Neuronal stem cell (in vitro differentiated cells): ENCODE data around the gene METRNL.
A peak's percentile ranks its signal among the peaks of the same experiment; 100 is the strongest.

Source experiments
- DNase-seq: peaks from one replicate; pipeline ENCODE4 v3.0.0-alpha.2; 2013; ENCODE audit warnings: low spot score
- H2AFZ ChIP-seq: one replicate; pipeline ENCODE4 v1.6.1; 2013; ENCODE audit warnings: mild to moderate bottlenecking, low read length, inconsistent platforms
- H2AK5ac ChIP-seq: 2 replicates; pipeline ENCODE4 v1.6.1; 2013; ENCODE audit warnings: low read depth, mild to moderate bottlenecking, inconsistent platforms, low read length, moderate library complexity, mixed read lengths
- H2BK120ac ChIP-seq: 2 replicates; pipeline ENCODE4 v1.6.1; 2013; ENCODE audit warnings: low read depth, mild to moderate bottlenecking, inconsistent platforms, low read length, moderate library complexity, mixed read lengths
- H2BK12ac ChIP-seq: one replicate; pipeline ENCODE4 v1.6.1; 2013; ENCODE audit warnings: low read length, inconsistent platforms
- H2BK15ac ChIP-seq: 2 replicates; pipeline ENCODE4 v1.6.1; 2013; ENCODE audit warnings: mild to moderate bottlenecking, low read length, inconsistent platforms, mixed read lengths
- H2BK5ac ChIP-seq: one replicate; pipeline ENCODE4 v1.6.1; 2013; ENCODE audit warnings: inconsistent platforms, mild to moderate bottlenecking, low read length, moderate library complexity
- H3K14ac ChIP-seq: one replicate; pipeline ENCODE4 v1.6.1; 2013; ENCODE audit warnings: low read length, inconsistent platforms
- H3K18ac ChIP-seq: 2 replicates; pipeline ENCODE4 v1.6.1; 2013; ENCODE audit warnings: low read length, inconsistent platforms
- H3K23ac ChIP-seq: 2 replicates; pipeline ENCODE4 v1.6.1; 2013; ENCODE audit warnings: low read depth, mild to moderate bottlenecking, mixed read lengths, low read length, inconsistent platforms; ENCODE audit not compliant: poor library complexity
- H3K27ac ChIP-seq: replicated peaks from 3 replicates; pipeline ENCODE4 v1.5.1; 2013; ENCODE audit warnings: low read length, inconsistent platforms
- H3K27me3 ChIP-seq, 3 experiments: 2 replicates each; pipeline ENCODE4 v1.6.1; 2013; ENCODE audit warnings: low read length in 3 of 3, mild to moderate bottlenecking in 2 of 3, inconsistent platforms in 1 of 3, low read depth in 1 of 3, mixed read lengths in 1 of 3, moderate library complexity in 1 of 3; ENCODE audit not compliant: control insufficient read depth in 3 of 3, insufficient read depth in 3 of 3
- H3K36me3 ChIP-seq, 2 donors: replicated peaks in 1 of 2; 2 replicates each; pipeline ENCODE4 v1.6.1; 2013; ENCODE audit warnings: low read length in 2 of 2; ENCODE audit not compliant: control insufficient read depth in 2 of 2, insufficient read depth in 2 of 2
- H3K4ac ChIP-seq: 2 replicates; pipeline ENCODE4 v1.6.1; 2013; ENCODE audit warnings: inconsistent platforms, mild to moderate bottlenecking, low read length, moderate library complexity
- H3K4me1 ChIP-seq, 2 donors: 1 replicate in 1 of 2; 2 replicates in 1 of 2; pipeline ENCODE4 v1.6.1; 2013; ENCODE audit warnings: low read length in 2 of 2, low read depth in 1 of 2; ENCODE audit not compliant: control insufficient read depth in 2 of 2, insufficient read depth in 1 of 2
- H3K4me2 ChIP-seq: one replicate; pipeline ENCODE4 v1.6.1; 2013; ENCODE audit warnings: mild to moderate bottlenecking, low read length, inconsistent platforms; ENCODE audit not compliant: insufficient read depth, poor library complexity, severe bottlenecking
- H3K4me3 ChIP-seq, 2 donors: 2 replicates each; pipeline ENCODE4 v1.5.1; 2013; ENCODE audit warnings: low read length in 2 of 2, mild to moderate bottlenecking in 2 of 2, inconsistent platforms in 1 of 2, moderate library complexity in 1 of 2
- H3K79me1 ChIP-seq: one replicate; pipeline ENCODE4 v1.6.1; 2013; ENCODE audit warnings: low read depth, mild to moderate bottlenecking, inconsistent platforms, low read length, moderate library complexity
- H3K9ac ChIP-seq: one replicate; pipeline ENCODE4 v1.6.1; 2013; ENCODE audit warnings: mild to moderate bottlenecking, low read depth, low read length, inconsistent platforms; ENCODE audit not compliant: poor library complexity
- H3K9me3 ChIP-seq, 2 donors: replicated peaks in 1 of 2; 2 replicates each; pipeline versions ENCODE3 to v1.6.1; 2013; ENCODE audit warnings: low read length in 2 of 2, mild to moderate bottlenecking in 2 of 2, inconsistent platforms in 1 of 2, low read depth in 1 of 2, mixed read lengths in 1 of 2, moderate library complexity in 1 of 2; ENCODE audit not compliant: control insufficient read depth in 2 of 2, insufficient read depth in 1 of 2
- H4K8ac ChIP-seq: one replicate; pipeline ENCODE4 v1.6.1; 2013; ENCODE audit warnings: low read depth, mild to moderate bottlenecking, inconsistent platforms, low read length, moderate library complexity
- H4K91ac ChIP-seq: one replicate; pipeline ENCODE4 v1.6.1; 2013; ENCODE audit warnings: low read length, low read depth, mild to moderate bottlenecking, inconsistent platforms; ENCODE audit not compliant: poor library complexity
- WGBS, 2 donors: extraction: QIAGEN DNeasy Blood & Tissue Kit; methylation state at CpG; one replicate each; pipeline ENCODE4 v1.1.7; 2013; ENCODE audit warnings: missing lambda C conversion rate in 2 of 2, mixed read lengths in 1 of 2; ENCODE audit not compliant: insufficient read length in 2 of 2, insufficient replicate concordance in 1 of 2; ENCODE audit errors: extremely low coverage in 2 of 2; 5-methylcytosine and 5-hydroxymethylcytosine counted together

METRNL gene

GRCh38 chr17:83115832-83116231 lies 36.4 kb downstream of the METRNL start:
- Histone ChIP-seq H3K14ac (peak overlapping the region; percentile 38), H2BK15ac (peak overlapping the region; percentile 64), H3K9ac (peak overlapping the region; percentile 44), H3K27me3 (peaks cover 0 to 27% (median 9%) of the 10 kb centered on the region in 3 experiments), H3K36me3 (no peaks in the 10 kb centered on the region), H3K4me3 (no peak overlapping the region), H2BK120ac (no peak overlapping the region), H3K27ac (no peak overlapping the region), H3K4ac (no peak overlapping the region), H2AK5ac (no peak overlapping the region), H2BK5ac (peak overlapping the region; percentile 87), H2AFZ (no peak overlapping the region), H3K18ac (peak overlapping the region; percentile 2), H3K79me1 (no peaks in the 10 kb centered on the region), H4K91ac (no peak overlapping the region), H3K23ac (no peak overlapping the region), H2BK12ac (no peak overlapping the region), H4K8ac (no peak overlapping the region), H3K4me1 (peaks cover 4 to 10% of the 10 kb centered on the region in 2 donors), H3K4me2 (no peak overlapping the region), H3K9me3 (peaks cover 0 to 7% of the 10 kb centered on the region in 2 donors)
- WGBS, 2 donors: no CpG with 5 or more reads among the region's 18 CpGs
- no peak for DNase-seq

- Histone ChIP-seq H2BK120ac (no peak overlapping the region), H4K8ac (no peak overlapping the region)
- no CpG with 5 or more reads among the region's 23 CpGs for WGBS, 2 donors
These were observed 36.9 kb downstream of the METRNL start for GRCh38 chr17:83116311-83116771.

GRCh38 chr17:83116783-83117555 lies 37.6 kb downstream of the METRNL start:
- H2BK15ac ChIP-seq: no peak overlapping the region
- no peaks in the 10 kb centered on the region for H3K36me3 ChIP-seq
- no peak overlapping the region for H3K9ac ChIP-seq
- no peak overlapping the region for H2BK12ac ChIP-seq
- no peak overlapping the region for H3K4ac ChIP-seq
- H2BK120ac ChIP-seq: no peak overlapping the region
- peaks cover 2 to 32% (median 14%) of the 10 kb centered on the region in 3 experiments for H3K27me3 ChIP-seq
- peaks cover 4 to 10% of the 10 kb centered on the region in 2 donors for H3K4me1 ChIP-seq
- H3K14ac ChIP-seq: no peak overlapping the region
- H2AFZ ChIP-seq: no peak overlapping the region
- H3K4me3 ChIP-seq: peak overlapping the region in 1 of 2 donors; percentile 14
- H2AK5ac ChIP-seq: peak overlapping the region; percentile 86
- peak overlapping the region; percentile 20 for H3K23ac ChIP-seq
- peak overlapping the region; percentile 66 for H2BK5ac ChIP-seq
- H4K8ac ChIP-seq: no peak overlapping the region
- no peak overlapping the region for H3K27ac ChIP-seq
- no peak for DNase-seq
- H3K9me3 ChIP-seq: peaks cover 0 to 7% of the 10 kb centered on the region in 2 donors
- H3K18ac ChIP-seq: no peak overlapping the region
- no peak overlapping the region for H3K4me2 ChIP-seq
- no CpG with 5 or more reads among the region's 21 CpGs for WGBS, 2 donors
- no peaks in the 10 kb centered on the region for H3K79me1 ChIP-seq
- H4K91ac ChIP-seq: no peak overlapping the region

More at GRCh38 chr17:83116311-83116771, 36.9 kb downstream of the METRNL start:
- Histone ChIP-seq H3K27me3 (peaks cover 0 to 27% (median 9%) of the 10 kb centered on the region in 3 experiments), H3K79me1 (no peaks in the 10 kb centered on the region), H3K9me3 (peaks cover 0 to 7% of the 10 kb centered on the region in 2 donors), H3K14ac (peak overlapping the region; percentile 38), H2BK12ac (no peak overlapping the region), H3K9ac (peak overlapping the region; percentile 44), H2AFZ (no peak overlapping the region), H2BK5ac (peak overlapping the region; percentile 66), H3K4me3 (peak overlapping the region in 1 of 2 donors; percentile 14), H2BK15ac (peak overlapping the region; percentile 37), H3K4me2 (no peak overlapping the region), H4K91ac (no peak overlapping the region), H3K4me1 (peaks cover 4 to 10% of the 10 kb centered on the region in 2 donors), H3K23ac (no peak overlapping the region), H3K36me3 (no peaks in the 10 kb centered on the region), H3K4ac (no peak overlapping the region), H2AK5ac (peak overlapping the region; percentile 86), H3K18ac (peak overlapping the region; percentile 3), H3K27ac (no peak overlapping the region)
- DNase-seq: no peak

- H3K79me1 ChIP-seq: no peaks in the 10 kb centered on the region
- H3K27ac ChIP-seq: no peak overlapping the region
- no peak overlapping the region for H3K4me3 ChIP-seq
- peaks cover 0 to 7% of the 10 kb centered on the region in 2 donors for H3K9me3 ChIP-seq
- H3K4ac ChIP-seq: no peak overlapping the region
- H2AK5ac ChIP-seq: no peak overlapping the region
- H3K14ac ChIP-seq: no peak overlapping the region
- H3K9ac ChIP-seq: no peak overlapping the region
- H3K4me1 ChIP-seq: peaks cover 4 to 10% of the 10 kb centered on the region in 2 donors
- no peaks in the 10 kb centered on the region for H3K36me3 ChIP-seq
- H3K18ac ChIP-seq: no peak overlapping the region
- no peak overlapping the region for H3K4me2 ChIP-seq
- H4K8ac ChIP-seq: no peak overlapping the region
- no peak overlapping the region for H2BK15ac ChIP-seq
- WGBS, 2 donors: no CpG with 5 or more reads among the region's 5 CpGs
- DNase-seq: no peak
- no peak overlapping the region for H4K91ac ChIP-seq
- no peak overlapping the region for H2BK12ac ChIP-seq
- no peak overlapping the region for H2BK120ac ChIP-seq
- no peak overlapping the region for H2BK5ac ChIP-seq
- H3K23ac ChIP-seq: no peak overlapping the region
- H3K27me3 ChIP-seq: peaks cover 2 to 38% (median 18%) of the 10 kb centered on the region in 3 experiments
- no peak overlapping the region for H2AFZ ChIP-seq
These were observed 38.2 kb downstream of the METRNL start for GRCh38 chr17:83117583-83117982.
